NT2/D1 (cell line): ENCODE data around the gene ENC1.

Experiments
- DNase-seq: peaks from one replicate; pipeline ENCODE4 v3.0.0-alpha.2; 2011; ENCODE audit warnings: low read depth, low spot score
- H3K27me3 ChIP-seq: 2 replicates; pipeline ENCODE4 v1.6.0; 2011; ENCODE audit warnings: mild to moderate bottlenecking; ENCODE audit not compliant: insufficient read length, insufficient read depth
- H3K36me3 ChIP-seq: 2 replicates; pipeline ENCODE4 v1.6.1; 2011; ENCODE audit warnings: mild to moderate bottlenecking, low read length, mixed read lengths; ENCODE audit not compliant: insufficient read depth, insufficient read length
- H3K4me1 ChIP-seq: 2 replicates; pipeline ENCODE4 v1.5.1; 2011; ENCODE audit not compliant: insufficient read depth, insufficient read length
- H3K4me3 ChIP-seq: 2 replicates; pipeline ENCODE4 v1.5.1; 2011; ENCODE audit warnings: low read depth; ENCODE audit not compliant: insufficient read length
- H3K9ac ChIP-seq: 2 replicates; pipeline ENCODE4 v1.6.0; 2011; ENCODE audit warnings: low read depth; ENCODE audit not compliant: insufficient read length
- H3K9me3 ChIP-seq: 2 replicates; pipeline ENCODE4 v1.5.1; 2011; ENCODE audit warnings: mild to moderate bottlenecking, low read length; ENCODE audit not compliant: insufficient read depth
- SUZ12 ChIP-seq: IDR thresholded peaks from 2 replicates; pipeline ENCODE4 v1.6.1; 2011; ENCODE audit not compliant: insufficient read length, insufficient read depth; ENCODE audit errors: extremely low read depth
- YY1 ChIP-seq: IDR thresholded peaks from 2 replicates; pipeline ENCODE4 v1.6.1; 2011; ENCODE audit not compliant: insufficient read length, insufficient read depth
- ZNF274 ChIP-seq: IDR thresholded peaks from 2 replicates; pipeline ENCODE4 v1.6.1; 2011; ENCODE audit warnings: mild to moderate bottlenecking, low read depth, low read length

ENC1 gene

GRCh38 chr5:74598731-74599130, 41.8 kb downstream of the ENC1 start:
- Histone ChIP-seq H3K27me3 (no peaks in the 10 kb centered on the region), H3K4me1 (peaks cover 3% of the 10 kb centered on the region), H3K9ac (no peak overlapping the region), H3K4me3 (no peak overlapping the region), H3K9me3 (no peaks in the 10 kb centered on the region), H3K36me3 (no peaks in the 10 kb centered on the region)
- no peak for DNase-seq
- TF ChIP-seq YY1, result no peak
- no peak for TF ChIP-seq SUZ12
- no peak for TF ChIP-seq ZNF274

- no peak for TF ChIP-seq ZNF274
- TF ChIP-seq YY1, result no peak
- no peak for TF ChIP-seq SUZ12
- H3K9me3 ChIP-seq, result no peaks in the 10 kb centered on the region
- DNase-seq, result peak; percentile 51
- no peaks in the 10 kb centered on the region for H3K36me3 ChIP-seq
- peaks cover 3% of the 10 kb centered on the region for H3K4me1 ChIP-seq
- H3K27me3 ChIP-seq, result no peaks in the 10 kb centered on the region
- H3K9ac ChIP-seq, result no peak overlapping the region
- H3K4me3 ChIP-seq, result no peak overlapping the region
Observed at GRCh38 chr5:74596927-74597326, 43.6 kb downstream of the ENC1 start.

- TF ChIP-seq ZNF274 (no peak), SUZ12 (no peak), YY1 (no peak)
- DNase-seq, result no peak
- H3K9me3 ChIP-seq, result no peaks in the 10 kb centered on the region
- no peak overlapping the region for H3K9ac ChIP-seq
- no peaks in the 10 kb centered on the region for H3K27me3 ChIP-seq
- no peaks in the 10 kb centered on the region for H3K36me3 ChIP-seq
- no peak overlapping the region for H3K4me3 ChIP-seq
- H3K4me1 ChIP-seq, result peaks cover 3% of the 10 kb centered on the region
Observed at GRCh38 chr5:74595143-74595925, 45.2 kb downstream of the ENC1 start.

DNA sequence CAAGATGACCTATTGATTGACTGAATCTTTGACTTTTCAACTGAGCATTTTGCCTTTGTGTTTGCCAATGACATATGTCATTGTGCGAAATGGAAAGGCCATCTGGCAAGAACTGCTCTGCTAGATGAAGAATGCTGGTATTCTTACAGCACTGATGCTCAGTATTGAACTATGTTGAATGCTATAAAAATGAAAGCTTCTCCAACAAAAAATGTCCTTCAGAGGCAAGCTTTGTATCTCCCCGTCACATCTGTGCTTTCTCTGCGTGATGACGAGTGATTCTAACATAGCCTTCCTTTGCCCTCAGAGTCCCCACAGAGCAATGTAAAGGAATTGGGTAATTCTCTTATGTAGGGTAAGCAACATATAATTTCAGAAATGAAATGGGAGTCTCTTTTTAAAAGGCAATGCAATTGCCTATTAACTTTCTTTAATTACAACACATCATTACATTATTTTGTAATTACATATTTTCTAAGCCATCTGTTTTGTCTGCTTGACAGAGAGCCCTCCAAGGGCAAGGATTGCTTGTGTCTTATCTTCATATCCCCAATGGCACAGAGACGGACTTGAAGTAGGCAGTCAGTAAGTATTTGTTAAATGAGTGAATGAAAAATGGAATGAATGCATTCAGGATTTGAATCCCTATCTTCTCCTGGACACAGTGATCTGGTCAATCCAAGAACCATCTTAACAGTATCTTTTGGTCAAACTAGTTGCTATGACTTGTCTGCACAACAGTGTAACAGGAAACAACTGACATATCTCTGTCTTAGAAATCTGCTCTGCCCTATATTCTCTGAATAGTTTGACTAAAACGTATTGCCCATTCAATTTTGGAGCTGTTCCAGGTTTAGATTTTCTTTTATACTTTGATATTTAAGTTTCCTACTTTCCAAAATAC, 46.1 kb downstream of the ENC1 start:
- no peaks in the 10 kb centered on the region for H3K27me3 ChIP-seq
- peaks cover 3% of the 10 kb centered on the region for H3K4me1 ChIP-seq

GRCh38 chr5:74589204-74590056, 51.1 kb downstream of the ENC1 start:
- DNase-seq, result no peak
- Histone ChIP-seq H3K36me3 (no peaks in the 10 kb centered on the region), H3K4me1 (no peaks in the 10 kb centered on the region), H3K27me3 (no peaks in the 10 kb centered on the region), H3K9ac (no peak overlapping the region), H3K4me3 (no peak overlapping the region), H3K9me3 (no peaks in the 10 kb centered on the region)
- TF ChIP-seq ZNF274, result no peak

More for the DNA sequence above, 46.1 kb downstream of the ENC1 start:
- no peak overlapping the region for H3K9ac ChIP-seq
- TF ChIP-seq YY1, result no peak
- no peak for TF ChIP-seq ZNF274
- TF ChIP-seq SUZ12, result no peak
- H3K9me3 ChIP-seq, result no peaks in the 10 kb centered on the region
- DNase-seq, result no peak
- no peak overlapping the region for H3K4me3 ChIP-seq
- no peaks in the 10 kb centered on the region for H3K36me3 ChIP-seq

DNA sequence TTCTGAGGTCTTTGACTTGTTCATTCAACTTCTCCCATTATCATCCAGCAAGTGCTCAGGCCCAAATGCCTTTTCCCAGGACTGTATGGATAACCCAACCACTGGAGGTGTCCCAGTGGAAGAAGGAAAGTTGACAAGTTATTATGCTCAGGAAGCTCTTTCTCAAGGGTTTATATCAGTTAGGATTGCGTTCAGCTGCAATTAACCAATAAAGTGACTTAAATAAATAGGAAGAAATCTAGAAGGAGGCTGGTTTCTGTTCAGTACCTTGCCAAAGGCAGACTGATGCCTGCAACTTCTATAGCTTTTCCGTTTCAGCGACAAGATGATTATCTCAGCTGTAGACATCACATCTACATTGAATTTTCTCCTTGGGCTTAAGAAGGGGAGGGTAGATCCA, 52.1 kb downstream of the ENC1 start:
- TF ChIP-seq SUZ12, result no peak
- TF ChIP-seq ZNF274, result no peak
- TF ChIP-seq YY1, result no peak
- no peak overlapping the region for H3K4me3 ChIP-seq
- H3K27me3 ChIP-seq, result no peaks in the 10 kb centered on the region
- H3K9ac ChIP-seq, result no peak overlapping the region
- no peak for DNase-seq
- no peaks in the 10 kb centered on the region for H3K9me3 ChIP-seq
- H3K4me1 ChIP-seq, result no peaks in the 10 kb centered on the region
- no peaks in the 10 kb centered on the region for H3K36me3 ChIP-seq
